ENCODE results near the gene GDPD3. TPM values are rescaled to one million over a fixed set of nuclear protein-coding genes. Genes with fewer than 3 reads are reported as not detected.

The GDPD3 gene
- total and polyA plus RNA-seq, 9 of the 15 experiments (the other 6 are each of a cell fraction or from before 2014, with no cell fraction given) = 0.47 to 3.9 (median 1.1) TPM

DNA sequence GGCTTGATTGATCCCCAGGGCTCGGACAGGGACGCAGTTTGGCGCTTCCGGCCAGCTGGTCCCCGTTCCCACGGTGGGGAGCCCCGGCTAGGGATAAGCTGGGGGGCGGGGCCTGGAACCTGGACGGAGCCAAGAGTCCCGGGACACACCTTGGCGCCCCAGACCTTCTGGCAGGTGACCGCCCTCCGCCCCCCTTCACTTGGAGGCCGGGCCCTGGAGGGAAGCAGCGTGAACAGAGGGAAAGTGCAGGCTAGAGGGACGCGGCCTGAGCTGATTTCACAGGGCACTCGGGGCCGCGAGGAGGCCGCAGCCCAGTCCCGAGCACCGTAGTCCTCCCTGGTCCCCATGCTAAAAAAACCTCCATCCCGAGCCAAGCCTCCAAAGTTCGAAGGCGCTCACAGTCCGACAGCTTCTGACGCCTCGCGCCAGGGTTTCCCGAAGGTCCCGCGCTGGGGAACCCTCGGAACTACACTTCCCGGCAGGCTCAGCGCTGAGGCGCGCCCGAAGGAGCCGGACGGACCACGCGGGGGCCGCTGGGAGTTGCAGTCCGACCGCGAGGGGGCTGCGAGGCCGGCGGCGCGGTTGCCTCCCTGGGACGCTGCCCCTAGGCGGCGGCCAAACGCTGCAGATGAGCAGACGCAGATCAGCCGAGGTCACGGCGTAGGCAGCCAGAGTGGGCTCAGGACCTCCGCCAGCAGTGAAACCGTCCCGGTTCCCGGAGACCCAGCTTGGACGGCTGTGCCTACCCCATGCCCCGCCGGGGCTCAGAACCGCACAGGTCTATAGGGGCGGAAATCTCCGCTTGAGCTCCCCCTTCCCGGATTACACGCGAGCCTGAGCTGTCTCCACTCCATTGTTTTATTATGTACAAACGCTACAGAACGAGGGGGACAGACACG, 21.6 kb downstream of the GDPD3 start, which contains the start of gene TBX6 (continued):
- TF ChIP-seq NR4A1 (CRISPR knock-in tag; IDR thresholded peaks at IDR 0.05) (no peak), NR4A1 (tag; IDR thresholded peaks at IDR 0.05) (no peak), ZNF253 (CRISPR knock-in tag; conservative IDR thresholded peaks at IDR 0.05) (no peak), CBFB (CRISPR knock-in tag; IDR thresholded peaks at IDR 0.05) (no peak), HDAC2 (IDR thresholded peaks at IDR 0.05) (no peak), BCL6 (CRISPR knock-in tag; IDR thresholded peaks at IDR 0.05) (no peak), ELK3 (CRISPR knock-in tag; IDR thresholded peaks at IDR 0.05) (no peak), THAP12 (CRISPR knock-in tag; IDR thresholded peaks at IDR 0.05) (peak; percentile 53; the same call in 1 of the 2 replicates), ZNF140 (CRISPR knock-in tag; IDR thresholded peaks at IDR 0.05) (no peak), SUPT5H (IDR thresholded peaks at IDR 0.05) (peak; percentile 76), SPI1 (IDR thresholded peaks at IDR 0.05; ENCODE audit: borderline replicate concordance, low read depth, low read length) (no peak), ZNF398 (CRISPR knock-in tag; IDR thresholded peaks at IDR 0.05) (no peak), SREBF2 (CRISPR knock-in tag; IDR thresholded peaks at IDR 0.05) (no peak), ZNF778 (CRISPR knock-in tag; IDR thresholded peaks at IDR 0.05) (no peak), PURB (CRISPR knock-in tag; IDR thresholded peaks at IDR 0.05; ENCODE audit: low read depth) (no peak)
- TF ChIP-seq, protein P1, sequence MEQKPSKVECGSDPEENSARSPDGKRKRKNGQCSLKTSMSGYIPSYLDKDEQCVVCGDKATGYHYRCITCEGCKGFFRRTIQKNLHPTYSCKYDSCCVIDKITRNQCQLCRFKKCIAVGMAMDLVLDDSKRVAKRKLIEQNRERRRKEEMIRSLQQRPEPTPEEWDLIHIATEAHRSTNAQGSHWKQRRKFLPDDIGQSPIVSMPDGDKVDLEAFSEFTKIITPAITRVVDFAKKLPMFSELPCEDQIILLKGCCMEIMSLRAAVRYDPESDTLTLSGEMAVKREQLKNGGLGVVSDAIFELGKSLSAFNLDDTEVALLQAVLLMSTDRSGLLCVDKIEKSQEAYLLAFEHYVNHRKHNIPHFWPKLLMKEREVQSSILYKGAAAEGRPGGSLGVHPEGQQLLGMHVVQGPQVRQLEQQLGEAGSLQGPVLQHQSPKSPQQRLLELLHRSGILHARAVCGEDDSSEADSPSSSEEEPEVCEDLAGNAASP (IDR thresholded peaks at IDR 0.05) = peak; percentile 94
- TF ChIP-seq, protein P2, sequence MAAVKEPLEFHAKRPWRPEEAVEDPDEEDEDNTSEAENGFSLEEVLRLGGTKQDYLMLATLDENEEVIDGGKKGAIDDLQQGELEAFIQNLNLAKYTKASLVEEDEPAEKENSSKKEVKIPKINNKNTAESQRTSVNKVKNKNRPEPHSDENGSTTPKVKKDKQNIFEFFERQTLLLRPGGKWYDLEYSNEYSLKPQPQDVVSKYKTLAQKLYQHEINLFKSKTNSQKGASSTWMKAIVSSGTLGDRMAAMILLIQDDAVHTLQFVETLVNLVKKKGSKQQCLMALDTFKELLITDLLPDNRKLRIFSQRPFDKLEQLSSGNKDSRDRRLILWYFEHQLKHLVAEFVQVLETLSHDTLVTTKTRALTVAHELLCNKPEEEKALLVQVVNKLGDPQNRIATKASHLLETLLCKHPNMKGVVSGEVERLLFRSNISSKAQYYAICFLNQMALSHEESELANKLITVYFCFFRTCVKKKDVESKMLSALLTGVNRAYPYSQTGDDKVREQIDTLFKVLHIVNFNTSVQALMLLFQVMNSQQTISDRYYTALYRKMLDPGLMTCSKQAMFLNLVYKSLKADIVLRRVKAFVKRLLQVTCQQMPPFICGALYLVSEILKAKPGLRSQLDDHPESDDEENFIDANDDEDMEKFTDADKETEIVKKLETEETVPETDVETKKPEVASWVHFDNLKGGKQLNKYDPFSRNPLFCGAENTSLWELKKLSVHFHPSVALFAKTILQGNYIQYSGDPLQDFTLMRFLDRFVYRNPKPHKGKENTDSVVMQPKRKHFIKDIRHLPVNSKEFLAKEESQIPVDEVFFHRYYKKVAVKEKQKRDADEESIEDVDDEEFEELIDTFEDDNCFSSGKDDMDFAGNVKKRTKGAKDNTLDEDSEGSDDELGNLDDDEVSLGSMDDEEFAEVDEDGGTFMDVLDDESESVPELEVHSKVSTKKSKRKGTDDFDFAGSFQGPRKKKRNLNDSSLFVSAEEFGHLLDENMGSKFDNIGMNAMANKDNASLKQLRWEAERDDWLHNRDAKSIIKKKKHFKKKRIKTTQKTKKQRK (IDR thresholded peaks at IDR 0.05; ENCODE audit: borderline replicate concordance, low read depth, low read length) = no peak

Measured in K562 (cell line).